HG03196 (cell line): Measurements from ENCODE around the gene CIPC.

ENCODE experiments used
- ATAC-seq: cut with Tn5 transposase; IDR thresholded peaks from one replicate; pipeline ENCODE4 v1.9.1; 2021; ENCODE audit not compliant: unreplicated experiment

CIPC gene

GRCh38 chr14:77069551-77069950 lies 28.5 kb upstream of the CIPC start:
- no peak for ATAC-seq

- no peak for ATAC-seq
Observed at GRCh38 chr14:77071938-77072388, 26.1 kb upstream of the CIPC start.

GRCh38 chr14:77074969-77075368 lies 23.1 kb upstream of the CIPC start:
- ATAC-seq, result no peak

GRCh38 chr14:77076113-77076631 lies 21.9 kb upstream of the CIPC start:
- no peak for ATAC-seq

GRCh38 chr14:77077040-77077439 lies 21.0 kb upstream of the CIPC start:
- no peak for ATAC-seq

- ATAC-seq, result no peak
Observed at GRCh38 chr14:77082356-77082755, 15.7 kb upstream of the CIPC start.

- ATAC-seq, result no peak
Observed at GRCh38 chr14:77083082-77083481, 15.0 kb upstream of the CIPC start.

GRCh38 chr14:77084985-77085384 lies 13.1 kb upstream of the CIPC start:
- ATAC-seq, result no peak

- ATAC-seq, result no peak
Observed at GRCh38 chr14:77085538-77085937, 12.5 kb upstream of the CIPC start.

- no peak for ATAC-seq
Observed at GRCh38 chr14:77086017-77086727, 11.9 kb upstream of the CIPC start.

GRCh38 chr14:77086951-77087350 lies 11.1 kb upstream of the CIPC start:
- no peak for ATAC-seq

- ATAC-seq, result no peak
Observed at GRCh38 chr14:77087631-77088030, 10.4 kb upstream of the CIPC start.

GRCh38 chr14:77088219-77088618 lies 9.8 kb upstream of the CIPC start:
- ATAC-seq, result no peak

GRCh38 chr14:77088645-77089044 lies 9.4 kb upstream of the CIPC start:
- ATAC-seq, result no peak

- no peak for ATAC-seq
Observed at GRCh38 chr14:77091518-77091917, 6.5 kb upstream of the CIPC start.

GRCh38 chr14:77092676-77093075 lies 5.4 kb upstream of the CIPC start:
- ATAC-seq, result no peak

- no peak for ATAC-seq
Observed at GRCh38 chr14:77094672-77095284, 3.3 kb upstream of the CIPC start.

- no peak for ATAC-seq
Observed at GRCh38 chr14:77097006-77097699, 905 bp upstream of the CIPC start.

GRCh38 chr14:77098529-77099353 lies 683 bp downstream of the CIPC start:
- no peak for ATAC-seq

- no peak for ATAC-seq
Observed at GRCh38 chr14:77099425-77100167, 1.5 kb downstream of the CIPC start.
